NOMO-1 treated with DMSO at 0.1 percent for 48 hours (cell line): Measurements from ENCODE around the gene OLFML2B.
A peak's percentile ranks its signal among the peaks of the same experiment; 100 is the strongest.
"Not testable (repeated sequence)": the region's sequence is repeated elsewhere in the genome, so short reads cannot be mapped to it uniquely, and the experiment has no call there.

ENCODE experiments used
- DNase-seq: peaks from one replicate; lab custom pipeline; 2025; ENCODE audit not compliant: unreplicated experiment; lab: John Stamatoyannopoulos, UW

Gene OLFML2B

GRCh38 chr1:162036163-162036562 is 12.5 kb upstream of the OLFML2B start:
- no peak for DNase-seq

- no peak for DNase-seq
Observed at GRCh38 chr1:162035241-162035640, 11.6 kb upstream of the OLFML2B start.

- no peak for DNase-seq
Observed at GRCh38 chr1:162033428-162033827, 9.8 kb upstream of the OLFML2B start.

- DNase-seq = no peak
Observed at GRCh38 chr1:162030759-162031280, 7.2 kb upstream of the OLFML2B start.

- no peak for DNase-seq
Observed at GRCh38 chr1:162029157-162029556, 5.5 kb upstream of the OLFML2B start.

GRCh38 chr1:162028726-162029125 is 5.1 kb upstream of the OLFML2B start:
- peak; percentile 92 for DNase-seq

GRCh38 chr1:162026881-162027280 is 3.2 kb upstream of the OLFML2B start:
- DNase-seq = no peak

GRCh38 chr1:162025541-162025940 is 1.9 kb upstream of the OLFML2B start:
- DNase-seq = no peak

- DNase-seq = no peak
Observed at GRCh38 chr1:162023181-162023546, 505 bp downstream of the OLFML2B start.

GRCh38 chr1:162022626-162023025 is 1.0 kb downstream of the OLFML2B start:
- DNase-seq = no peak

- DNase-seq = no peak
Observed at GRCh38 chr1:162021124-162021523, 2.5 kb downstream of the OLFML2B start.

GRCh38 chr1:162020150-162020549 is 3.5 kb downstream of the OLFML2B start:
- DNase-seq = no peak

- no peak for DNase-seq
Observed at GRCh38 chr1:162019446-162019845, 4.2 kb downstream of the OLFML2B start.

- no peak for DNase-seq
Observed at GRCh38 chr1:162019006-162019405, 4.7 kb downstream of the OLFML2B start.

GRCh38 chr1:162018418-162018817 is 5.3 kb downstream of the OLFML2B start:
- no peak for DNase-seq

GRCh38 chr1:162017791-162018190 is 5.9 kb downstream of the OLFML2B start:
- not testable (repeated sequence) for DNase-seq

- no peak for DNase-seq
Observed at GRCh38 chr1:162016631-162017030, 7.0 kb downstream of the OLFML2B start.

GRCh38 chr1:162015196-162015595 is 8.5 kb downstream of the OLFML2B start:
- DNase-seq = no peak

GRCh38 chr1:162014202-162014601 is 9.5 kb downstream of the OLFML2B start:
- DNase-seq = no peak

GRCh38 chr1:162013289-162013688 is 10.4 kb downstream of the OLFML2B start:
- no peak for DNase-seq

GRCh38 chr1:162011337-162012012 is 12.2 kb downstream of the OLFML2B start:
- DNase-seq = no peak

GRCh38 chr1:162010175-162010506 is 13.5 kb downstream of the OLFML2B start:
- DNase-seq = no peak

GRCh38 chr1:162009501-162010174 is 14.0 kb downstream of the OLFML2B start:
- DNase-seq = no peak
